GM21723 (cell line): ENCODE data around the gene THAP6.
"Not testable (repeated sequence)": the region's sequence is repeated elsewhere in the genome, so short reads cannot be mapped to it uniquely, and the experiment has no call there.

Source experiments
- ATAC-seq: cut with Tn5 transposase; IDR thresholded peaks from one replicate; pipeline ENCODE4 v1.9.1; 2021; ENCODE audit warnings: mild to moderate bottlenecking, moderate library complexity; ENCODE audit not compliant: unreplicated experiment

Gene THAP6

GRCh38 chr4:75514131-75514948 lies at the start of gene THAP6, which contains the start of gene RCHY1:
TSS of gene THAP6 (plus strand) at chr4:75514473. CDS start at chr4:75515453, 980 bp downstream.
TSS of gene RCHY1 (minus strand) at chr4:75514403. CDS start at chr4:75514286, 117 bp downstream.
- peak; percentile 96 for ATAC-seq

- no peak for ATAC-seq
Measured at GRCh38 chr4:75469896-75470295, 44.4 kb upstream of the THAP6 start.

- ATAC-seq = no peak
Measured at GRCh38 chr4:75470738-75471137, 43.5 kb upstream of the THAP6 start.

- ATAC-seq = no peak
Measured at GRCh38 chr4:75477201-75477600, 37.1 kb upstream of the THAP6 start.

GRCh38 chr4:75484190-75484589 lies 30.1 kb upstream of the THAP6 start:
- ATAC-seq = no peak

- no peak for ATAC-seq
Measured at GRCh38 chr4:75490155-75490554, 24.1 kb upstream of the THAP6 start.

GRCh38 chr4:75494563-75494962 lies 19.7 kb upstream of the THAP6 start:
- no peak for ATAC-seq

- ATAC-seq = no peak
Measured at GRCh38 chr4:75495476-75495875, 18.8 kb upstream of the THAP6 start.

GRCh38 chr4:75496406-75496805 lies 17.9 kb upstream of the THAP6 start:
- no peak for ATAC-seq

- ATAC-seq = no peak
Measured at GRCh38 chr4:75497133-75497532, 17.1 kb upstream of the THAP6 start.

GRCh38 chr4:75498041-75498440 lies 16.2 kb upstream of the THAP6 start:
- ATAC-seq = no peak

GRCh38 chr4:75499900-75500299 lies 14.4 kb upstream of the THAP6 start:
- no peak for ATAC-seq

- no peak for ATAC-seq
Measured at GRCh38 chr4:75502671-75503070, 11.6 kb upstream of the THAP6 start.

- no peak for ATAC-seq
Measured at GRCh38 chr4:75505630-75506029, 8.6 kb upstream of the THAP6 start.

GRCh38 chr4:75509592-75509991 lies 4.7 kb upstream of the THAP6 start:
- ATAC-seq = not testable (repeated sequence)

- no peak for ATAC-seq
Measured at GRCh38 chr4:75511841-75512240, 2.4 kb upstream of the THAP6 start.

- no peak for ATAC-seq
Measured at GRCh38 chr4:75512386-75513211, 1.7 kb upstream of the THAP6 start.

- ATAC-seq = peak; percentile 4
Measured at GRCh38 chr4:75513526-75514130, 645 bp upstream of the THAP6 start.

GRCh38 chr4:75514949-75515612 lies 808 bp downstream of the THAP6 start:
- peak; percentile 2 for ATAC-seq

- no peak for ATAC-seq
Measured at GRCh38 chr4:75516144-75516543, 1.9 kb downstream of the THAP6 start.

- not testable (repeated sequence) for ATAC-seq
Measured at GRCh38 chr4:75519452-75519851, 5.2 kb downstream of the THAP6 start.
